Left lung (tissue), 10 donors: ENCODE data around the gene RHNO1. TPM values are rescaled to one million over a fixed set of nuclear protein-coding genes. Genes with fewer than 3 reads are reported as not detected.
A peak's percentile ranks its signal among the peaks of the same experiment; 100 is the strongest.

ENCODE experiments used
- ATAC-seq: fragments of 200-7000 bp; cut with Tn5 transposase; one replicate; pipeline ENCODE4 v1.9.1; 2020; ENCODE audit warnings: moderate library complexity
- DNase-seq, 4 donors: peaks; one replicate each; pipeline ENCODE4 v3.0.0-alpha.2; 2013 to 2020
- H3K27ac ChIP-seq, 2 donors: fragments of 200-600 bp; sonication (generic) in 1 of 2; one replicate each; pipeline versions ENCODE4 v1.5.0 to v1.8.0; 2020 to 2021
- H3K27me3 ChIP-seq, 2 donors: fragments of 200-600 bp; sonication (generic) in 1 of 2; one replicate each; pipeline versions ENCODE4 v1.5.0 to v1.8.0; 2020 to 2021
- H3K36me3 ChIP-seq, 2 donors: fragments of 200-600 bp; sonication (generic) in 1 of 2; one replicate each; pipeline versions ENCODE4 v1.5.0 to v1.8.0; 2020 to 2021
- H3K4me1 ChIP-seq, 2 donors: fragments of 200-600 bp; one replicate each; pipeline ENCODE4 v1.8.0; 2021
- H3K4me3 ChIP-seq, 2 donors: fragments of 200-600 bp; sonication (generic) in 1 of 2; one replicate each; pipeline versions ENCODE4 v1.5.0 to v1.8.0; 2020 to 2021; ENCODE audit warnings: mild to moderate bottlenecking in 1 of 2
- H3K9me3 ChIP-seq, 2 donors: fragments of 200-600 bp; sonication (generic) in 1 of 2; one replicate each; pipeline versions ENCODE4 v1.5.0 to v1.8.0; 2020 to 2021
- CTCF ChIP-seq, 2 donors: fragments of 200-600 bp; sonication (generic) in 1 of 2; IDR thresholded peaks; one replicate each; pipeline versions ENCODE4 v1.5.0 to v1.8.0; 2021; ENCODE audit warnings: antibody characterized with exemption in 2 of 2
- intact Hi-C, 2 donors: fragments of 100-400 bp; cut with DNase I; formaldehyde crosslinking; loops; one replicate each; pipeline versions ENCODE4 v1.11.2 to v1.14.2; 2022
- polyA plus RNA-seq, 6 donors: library from polyadenylated mRNA; unstranded; fragments of 120-200 nt; gene quantifications; one replicate each; pipeline ENCODE4 v1.2.1, GENCODE V29; 2013; ENCODE audit not compliant: insufficient read length in 6 of 6
- total RNA-seq, 2 donors: library from RNA; stranded (reverse); fragmentation: NEBNext Ultra II Directional; extraction: Animal tissue kit (Norgen Biotek cat#: 25700); gene quantifications; one replicate each; pipeline ENCODE4 v1.2.1, GENCODE V29; 2021
- donor health status: DM: no; HTN: yes; CAD: no.
- donor health status: DM: no; HTN: no; CAD: no.

RHNO1 gene
- total and polyA plus RNA-seq, 8 donors: 11.7 to 44.4 (median 33.8) TPM

GRCh38 chr12:2833327-2833726 lies 43.7 kb upstream of the RHNO1 start:
- no peak overlapping the region for H3K4me3 ChIP-seq
- H3K4me1 ChIP-seq: no peaks in the 10 kb centered on the region
- intact Hi-C loops: no loop called here
- DNase-seq (no peak), ATAC-seq (no peak)
- peaks cover 0 to 36% of the 10 kb centered on the region in 2 donors for H3K36me3 ChIP-seq
- no peak overlapping the region for H3K27ac ChIP-seq
- TF ChIP-seq CTCF (IDR thresholded peaks at IDR 0.05): no peak
- no peaks in the 10 kb centered on the region for H3K9me3 ChIP-seq
- H3K27me3 ChIP-seq: peaks cover 0 to 6% of the 10 kb centered on the region in 2 donors

GRCh38 chr12:2833810-2834209 lies 43.2 kb upstream of the RHNO1 start:
- no peak overlapping the region for H3K4me3 ChIP-seq
- ATAC-seq (peak; percentile 15), DNase-seq (no peak)
- peaks cover 0 to 6% of the 10 kb centered on the region in 2 donors for H3K27me3 ChIP-seq
- no peaks in the 10 kb centered on the region for H3K9me3 ChIP-seq
- H3K4me1 ChIP-seq: no peaks in the 10 kb centered on the region
- peaks cover 0 to 33% of the 10 kb centered on the region in 2 donors for H3K36me3 ChIP-seq
- no peak overlapping the region for H3K27ac ChIP-seq
- intact Hi-C loops: no loop called here
- no peak for TF ChIP-seq CTCF (IDR thresholded peaks at IDR 0.05)

- Histone ChIP-seq H3K9me3 (no peaks in the 10 kb centered on the region), H3K36me3 (peaks cover 0 to 23% of the 10 kb centered on the region in 2 donors), H3K27me3 (peaks cover 0 to 6% of the 10 kb centered on the region in 2 donors), H3K27ac (no peak within 1 kb of the TSS), H3K4me3 (no peak within 1 kb of the TSS), H3K4me1 (no peaks in the 10 kb centered on the region)
- intact Hi-C loops: no loop called here
- no peak for TF ChIP-seq CTCF (IDR thresholded peaks at IDR 0.05)
- DNase-seq: peak in 2 of 4 donors; percentile 77 to 91
- ATAC-seq: peak; percentile 64
Measured at GRCh38 chr12:2834581-2835491, 42.2 kb upstream of the RHNO1 start, which contains the start of gene NRIP2. Gene NRIP2, minus strand, starts transcription at chr12:2835035. Its CDS starts 52 bp downstream, at chr12:2834983.

GRCh38 chr12:2835691-2836403 lies 41.2 kb upstream of the RHNO1 start:
- peaks cover 0 to 12% of the 10 kb centered on the region in 2 donors for H3K36me3 ChIP-seq
- no peak overlapping the region for H3K27ac ChIP-seq
- DNase-seq (no peak), ATAC-seq (no peak)
- no peaks in the 10 kb centered on the region for H3K9me3 ChIP-seq
- H3K4me1 ChIP-seq: no peaks in the 10 kb centered on the region
- intact Hi-C loops: no loop called here
- H3K4me3 ChIP-seq: no peak overlapping the region
- peaks cover 0 to 6% of the 10 kb centered on the region in 2 donors for H3K27me3 ChIP-seq
- TF ChIP-seq CTCF (IDR thresholded peaks at IDR 0.05): no peak

- ATAC-seq (no peak), DNase-seq (no peak)
- no peaks in the 10 kb centered on the region for H3K4me1 ChIP-seq
- H3K36me3 ChIP-seq: peaks cover 0 to 5% of the 10 kb centered on the region in 2 donors
- intact Hi-C loops: no loop called here
- no peak overlapping the region for H3K4me3 ChIP-seq
- H3K27me3 ChIP-seq: peaks cover 0 to 6% of the 10 kb centered on the region in 2 donors
- no peaks in the 10 kb centered on the region for H3K9me3 ChIP-seq
- H3K27ac ChIP-seq: no peak overlapping the region
- no peak for TF ChIP-seq CTCF (IDR thresholded peaks at IDR 0.05)
Measured at GRCh38 chr12:2836574-2836973, 40.4 kb upstream of the RHNO1 start.
